Esophagus squamous epithelium (tissue), 4 donors: ENCODE data around the gene SLC35G2.
"Not testable (repeated sequence)": the region's sequence is repeated elsewhere in the genome, so short reads cannot be mapped to it uniquely, and the experiment has no call there.

Experiments
- POLR2A ChIP-seq, 4 donors: fragments of 450-650 bp; IDR thresholded peaks; one replicate each; pipeline ENCODE4 v1.6.1; 2017; ENCODE audit warnings: antibody characterized with exemption in 4 of 4, mild to moderate bottlenecking in 4 of 4, moderate library complexity in 3 of 4
- TF ChIP-seq, protein P1 (sequence below), 6 experiments: fragments of 450-650 bp in 4 of 6; fragments of 200-600 bp in 2 of 6; sonication (generic) in 2 of 6; IDR thresholded peaks; one replicate each; pipeline ENCODE4 v1.5.1; 2016 to 2019; ENCODE audit warnings: antibody characterized with exemption in 6 of 6, mild to moderate bottlenecking in 4 of 6, moderate library complexity in 4 of 6

- TF ChIP-seq, protein P1, sequence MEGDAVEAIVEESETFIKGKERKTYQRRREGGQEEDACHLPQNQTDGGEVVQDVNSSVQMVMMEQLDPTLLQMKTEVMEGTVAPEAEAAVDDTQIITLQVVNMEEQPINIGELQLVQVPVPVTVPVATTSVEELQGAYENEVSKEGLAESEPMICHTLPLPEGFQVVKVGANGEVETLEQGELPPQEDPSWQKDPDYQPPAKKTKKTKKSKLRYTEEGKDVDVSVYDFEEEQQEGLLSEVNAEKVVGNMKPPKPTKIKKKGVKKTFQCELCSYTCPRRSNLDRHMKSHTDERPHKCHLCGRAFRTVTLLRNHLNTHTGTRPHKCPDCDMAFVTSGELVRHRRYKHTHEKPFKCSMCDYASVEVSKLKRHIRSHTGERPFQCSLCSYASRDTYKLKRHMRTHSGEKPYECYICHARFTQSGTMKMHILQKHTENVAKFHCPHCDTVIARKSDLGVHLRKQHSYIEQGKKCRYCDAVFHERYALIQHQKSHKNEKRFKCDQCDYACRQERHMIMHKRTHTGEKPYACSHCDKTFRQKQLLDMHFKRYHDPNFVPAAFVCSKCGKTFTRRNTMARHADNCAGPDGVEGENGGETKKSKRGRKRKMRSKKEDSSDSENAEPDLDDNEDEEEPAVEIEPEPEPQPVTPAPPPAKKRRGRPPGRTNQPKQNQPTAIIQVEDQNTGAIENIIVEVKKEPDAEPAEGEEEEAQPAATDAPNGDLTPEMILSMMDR (IDR thresholded peaks at IDR 0.05): not testable (repeated sequence)
- not testable (repeated sequence) for TF ChIP-seq POLR2A (IDR thresholded peaks at IDR 0.05)
These were observed 60.6 kb downstream of the SLC35G2 start for GRCh38 chr3:136879510-136879909.
